LoVo (cell line): ENCODE data around the gene LYSMD1.

Experiments
- DNase-seq: peaks from one replicate; pipeline ENCODE4 v3.0.0-alpha.2; 2016; ENCODE audit warnings: low spot score

Gene LYSMD1

DNA sequence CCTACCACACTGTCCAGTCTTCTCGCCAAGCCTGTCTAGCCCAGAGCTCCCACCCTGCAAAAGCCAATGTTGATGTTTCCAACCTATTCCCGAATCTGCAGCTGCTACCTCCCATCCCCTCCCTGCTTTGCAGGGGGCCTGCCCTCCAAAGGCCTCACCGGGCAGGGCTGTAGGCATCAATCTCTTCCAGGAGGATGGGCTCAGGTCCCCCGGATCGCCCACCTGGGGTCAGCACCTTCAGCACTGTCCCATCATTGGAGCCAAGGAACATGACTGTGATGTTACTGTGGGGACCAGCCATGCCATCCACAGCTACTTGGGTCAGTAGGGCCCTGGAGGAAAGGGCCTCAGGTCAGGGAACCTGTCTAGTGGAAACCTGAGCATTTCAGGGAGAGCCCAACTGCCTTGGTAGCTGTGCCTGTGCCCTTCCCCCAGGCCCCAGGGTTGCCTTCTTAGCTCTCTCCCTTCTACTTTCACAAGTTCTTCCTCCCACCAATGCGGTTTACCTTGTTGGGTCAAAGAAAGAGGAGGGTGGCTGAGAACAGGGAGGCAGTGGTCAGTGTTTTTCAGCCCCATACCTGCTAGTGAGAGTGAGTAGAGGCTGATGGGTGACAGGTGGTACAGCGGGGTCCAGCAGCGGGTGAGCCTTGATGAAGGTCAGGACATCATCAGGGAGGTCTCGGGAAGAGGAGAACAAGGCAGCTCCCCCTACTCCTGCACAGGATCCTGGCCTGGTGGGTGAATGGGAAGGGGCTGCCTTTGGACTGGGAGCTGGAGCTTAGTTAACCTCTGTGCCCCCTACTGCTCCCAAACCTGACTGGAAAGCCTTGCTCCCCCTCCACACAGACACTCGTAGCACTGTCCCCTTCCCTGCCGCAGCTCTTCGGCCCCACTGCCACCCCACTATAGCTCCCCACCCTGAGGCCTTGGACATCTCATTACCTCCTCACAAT, 30.0 kb downstream of the LYSMD1 start:
- no peak for DNase-seq

DNA sequence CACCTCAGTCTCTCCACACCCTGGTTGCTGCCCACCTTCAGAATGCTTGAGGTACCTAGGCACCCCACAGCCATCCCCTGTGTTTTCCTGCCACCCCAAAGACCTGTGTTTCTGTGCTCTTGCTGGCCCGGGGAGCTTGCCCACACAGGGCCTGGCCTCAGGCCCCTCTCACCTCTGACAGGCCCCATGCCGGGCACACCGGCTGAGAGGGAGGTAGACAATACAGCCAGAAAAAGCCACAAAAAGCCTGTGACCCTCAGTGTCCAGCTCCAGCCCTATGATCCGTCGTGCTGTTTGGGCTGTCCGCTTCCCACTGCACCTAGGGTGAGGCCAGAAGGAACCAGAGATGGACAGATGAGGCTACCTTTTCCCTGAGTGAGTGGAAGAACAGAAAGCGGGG, 30.7 kb downstream of the LYSMD1 start:
- DNase-seq: no peak

DNA sequence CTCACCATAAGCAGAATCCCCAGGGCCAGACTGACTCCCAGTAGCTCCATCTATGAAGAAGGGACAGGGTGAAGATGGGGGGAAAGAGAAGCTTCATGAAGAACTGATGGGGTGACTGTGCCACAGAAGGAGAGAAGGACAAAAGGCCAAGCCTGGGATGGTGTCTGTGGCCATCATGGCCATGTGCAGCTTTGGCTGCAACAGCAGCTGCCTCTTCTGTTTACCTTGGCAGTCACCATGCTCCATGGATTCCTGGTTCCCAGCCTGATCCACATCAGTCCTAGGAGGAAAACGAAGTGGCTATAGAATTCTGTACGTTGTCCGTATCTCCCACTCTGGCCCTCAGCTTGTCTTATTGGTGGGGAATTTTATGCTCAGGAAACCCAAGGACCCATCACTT, 31.3 kb downstream of the LYSMD1 start:
- no peak for DNase-seq

GRCh38 chr1:151133018-151133806, 32.5 kb downstream of the LYSMD1 start:
- DNase-seq: no peak

- no peak for DNase-seq
Observed at GRCh38 chr1:151132335-151133017, 33.2 kb downstream of the LYSMD1 start.

DNA sequence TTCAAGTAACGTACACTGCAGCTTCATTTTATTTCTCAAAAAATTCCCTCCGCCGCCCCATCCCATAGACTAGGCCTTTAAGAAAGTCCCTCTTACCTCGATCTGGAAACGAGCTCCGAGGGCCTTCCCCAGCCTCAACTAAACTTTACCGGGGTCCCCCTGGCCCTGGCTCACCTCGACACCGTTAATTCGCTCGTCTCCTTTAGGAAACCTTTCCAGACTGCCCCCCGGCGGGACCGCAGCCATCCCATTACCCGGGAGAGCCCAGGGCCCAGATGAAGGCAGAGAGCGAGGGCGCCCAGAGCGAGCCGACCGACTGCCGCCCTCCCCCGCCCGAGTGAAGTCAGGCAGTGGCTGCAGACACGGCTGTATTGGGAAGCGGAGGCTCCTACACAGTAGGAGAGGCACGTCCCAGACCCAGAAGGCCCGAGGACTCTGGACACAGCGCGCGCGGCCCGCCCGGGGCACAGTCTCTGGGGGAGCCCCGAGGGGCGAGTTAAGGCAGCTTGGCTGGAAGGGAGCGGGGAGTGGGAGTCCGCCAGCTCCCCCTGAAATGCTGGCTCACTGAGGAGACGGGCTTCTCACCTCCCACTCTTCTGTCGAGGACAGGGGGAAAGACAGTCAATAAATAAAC, 33.9 kb downstream of the LYSMD1 start:
- DNase-seq: no peak

DNA sequence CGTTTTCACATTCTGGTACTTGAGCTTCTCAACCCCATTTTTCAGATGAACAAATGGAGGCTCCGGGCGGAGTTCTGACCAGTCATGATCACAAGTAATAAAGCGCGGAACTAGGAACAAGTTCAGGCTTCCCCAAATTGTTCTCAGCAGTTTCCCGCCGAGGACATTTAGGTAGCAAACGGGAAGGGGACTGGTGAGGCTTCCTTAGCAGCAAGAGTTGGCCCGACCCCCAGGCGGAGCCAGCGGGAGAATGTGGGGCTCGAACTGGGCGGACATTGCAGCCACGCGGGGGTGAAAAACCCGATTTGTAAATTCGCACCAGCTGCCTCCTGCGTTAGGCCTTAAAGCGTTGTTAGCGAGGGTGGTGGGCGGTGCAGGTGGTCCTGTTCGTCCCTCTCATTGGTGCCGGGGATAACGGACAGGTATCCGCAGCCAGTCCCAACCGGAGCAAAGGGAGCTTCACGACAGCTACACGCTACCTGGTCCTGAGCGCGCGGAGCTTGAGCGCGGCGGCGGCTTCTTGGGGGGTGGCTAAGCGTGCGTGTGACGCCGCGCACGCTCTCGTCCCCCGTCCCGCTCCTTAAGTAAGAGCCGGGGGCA, 34.6 kb downstream of the LYSMD1 start:
- no peak for DNase-seq

DNA sequence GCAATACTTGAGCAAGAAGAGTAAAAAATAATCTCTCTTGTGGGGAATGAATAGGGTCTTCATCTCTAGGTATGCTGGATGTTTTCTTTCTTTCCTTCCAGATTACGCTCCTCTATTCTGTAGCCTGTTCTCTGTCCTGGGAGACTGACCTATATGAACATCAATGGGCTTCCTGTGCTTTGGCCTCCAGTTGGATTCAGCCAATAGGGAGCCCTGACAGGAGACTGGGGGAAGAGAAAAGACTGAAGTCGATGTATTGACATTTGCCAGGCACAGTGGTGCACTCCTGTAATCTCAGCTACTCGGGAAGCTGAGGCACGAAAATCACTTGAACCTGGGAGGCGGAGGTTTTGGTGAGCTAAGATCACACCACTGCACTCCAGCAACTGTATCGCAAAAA, 36.9 kb downstream of the LYSMD1 start:
- DNase-seq: no peak

GRCh38 chr1:151124763-151125403, 40.8 kb downstream of the LYSMD1 start:
- no peak for DNase-seq

DNA sequence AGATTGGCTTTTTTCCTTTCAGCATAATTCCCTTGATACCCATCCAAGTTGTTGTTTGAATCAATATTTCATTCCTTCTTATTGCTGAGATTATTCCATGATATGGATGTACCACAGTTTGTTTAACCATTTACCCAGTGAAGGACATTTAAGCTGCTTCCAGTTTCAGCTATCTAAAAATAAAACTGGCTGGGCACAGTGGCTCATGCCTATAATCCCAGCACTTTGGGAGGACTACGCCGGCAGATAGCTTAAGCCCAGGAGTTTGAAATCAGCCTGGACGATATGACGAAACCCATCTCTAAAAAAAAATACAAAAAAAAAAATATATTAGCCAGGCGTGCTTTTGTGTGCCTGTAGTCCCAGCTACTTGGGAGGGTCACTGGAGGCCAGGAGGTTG, 51.8 kb downstream of the LYSMD1 start:
- no peak for DNase-seq
